Bone marrow (tissue), 2 donors: ENCODE data around the gene SNX12.

Experiments used
- DNase-seq, 2 donors: peaks; one replicate each; lab custom pipeline; 2025; lab: John Stamatoyannopoulos, UW

Gene SNX12

DNA sequence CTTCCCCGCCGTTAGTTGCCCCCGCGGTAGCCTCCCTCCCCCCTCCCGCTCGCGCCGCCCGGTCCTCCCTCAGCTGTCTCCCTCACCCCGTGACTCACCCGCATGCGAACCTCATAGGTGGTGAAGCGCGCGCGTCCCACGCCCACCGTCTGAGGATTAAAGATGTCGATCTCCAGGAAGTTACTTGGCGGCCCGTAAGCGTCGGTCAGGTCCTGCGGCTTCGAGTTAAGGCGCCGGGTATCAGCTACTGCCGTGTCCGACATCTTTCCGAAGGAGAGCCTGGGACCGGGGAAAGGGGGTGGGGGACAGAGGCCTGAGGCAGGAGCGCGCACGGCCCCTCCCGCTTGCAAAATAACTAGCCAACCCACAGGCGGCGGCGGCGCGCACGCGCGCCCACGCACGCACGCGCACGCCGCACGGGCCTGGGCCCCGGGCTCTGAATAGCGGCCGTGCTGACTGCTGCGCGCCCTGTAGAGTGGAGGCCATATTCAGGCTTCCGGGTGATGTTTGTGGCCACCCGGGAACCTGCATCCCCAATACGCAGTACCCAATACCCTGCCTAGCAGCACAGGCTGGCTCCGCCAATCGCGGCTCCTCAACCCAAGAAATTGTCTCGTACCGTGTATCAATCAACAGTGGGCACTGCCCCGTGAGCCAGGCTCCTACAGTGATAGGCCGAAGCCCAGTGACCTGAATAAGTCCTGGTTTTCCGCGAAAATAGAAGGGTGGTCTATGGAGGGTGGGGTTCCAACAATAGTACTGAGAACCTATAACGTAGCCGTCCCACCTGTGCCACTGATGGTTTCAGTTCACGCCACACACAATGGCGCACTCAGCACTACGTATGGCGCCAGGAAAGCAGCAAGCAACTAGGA, at the start of gene SNX12:
Gene SNX12 (minus strand): TSS at position 291 of the 875 bp plus-strand sequence. CDS start 28 bp downstream, at position 263.
- peak; percentile 78 to 81 for DNase-seq

DNA sequence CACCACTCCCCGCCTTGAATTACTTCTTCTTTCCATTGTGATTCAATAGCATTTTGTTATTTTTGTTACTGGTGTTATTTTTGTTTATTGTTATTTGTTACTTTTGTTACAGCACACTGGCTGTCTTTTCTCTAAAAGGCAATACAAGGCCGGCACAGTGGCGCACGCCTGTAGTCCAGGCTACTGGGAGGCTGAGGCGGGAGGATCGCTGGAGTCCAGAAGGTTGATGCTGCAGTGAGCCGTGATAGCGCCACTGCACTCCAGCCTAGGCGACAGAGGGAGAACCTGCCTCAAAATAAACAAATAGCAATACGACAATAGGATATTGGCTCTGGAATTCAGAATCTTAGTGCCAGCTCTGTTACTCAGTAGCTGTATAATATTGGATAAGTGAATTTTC, 49.2 kb upstream of the SNX12 start:
- DNase-seq = no peak

- no peak for DNase-seq
Observed at GRCh38 chrX:71111921-71112431, 43.8 kb upstream of the SNX12 start.

DNA sequence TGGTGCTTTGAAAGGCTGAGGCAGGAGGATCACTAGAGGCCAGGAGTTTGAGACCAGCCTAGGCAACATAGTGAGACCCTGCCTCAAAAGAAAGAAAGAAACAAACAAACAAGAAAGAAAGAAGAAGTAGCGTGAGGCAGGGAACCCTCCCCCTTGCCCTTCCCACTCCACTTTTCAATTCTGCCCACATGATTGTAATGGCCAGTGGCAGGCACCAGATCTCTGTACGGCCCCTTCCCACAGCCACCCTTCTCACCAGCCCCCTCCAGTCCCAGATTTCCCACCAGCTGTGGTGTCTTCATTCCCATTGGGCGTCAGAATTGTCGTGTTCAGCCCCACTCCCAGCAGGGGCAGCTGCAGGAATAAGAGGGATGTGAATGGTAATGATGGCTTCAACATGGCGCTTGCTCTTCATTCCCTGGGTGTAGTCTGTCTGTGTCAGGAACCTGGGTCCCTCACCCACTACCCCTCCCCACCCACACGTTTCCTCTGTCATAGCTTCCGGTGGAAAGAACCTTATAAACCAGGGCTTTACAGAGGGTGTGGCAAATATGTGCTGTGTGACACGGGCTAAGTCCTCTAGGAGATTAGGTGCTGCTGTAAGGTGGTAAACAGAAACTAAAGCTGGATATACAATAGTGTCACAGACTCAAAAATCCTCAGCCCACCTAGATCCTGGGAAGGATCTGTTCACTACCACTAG, 43.2 kb upstream of the SNX12 start, which contains the start of gene IL2RG:
Gene IL2RG (minus strand): TSS at position 437 of the 703 bp plus-strand sequence. CDS start 38 bp downstream, at position 399.
- DNase-seq = peak; percentile 28 to 41

- DNase-seq = no peak
Observed at GRCh38 chrX:71109051-71109450, 40.9 kb upstream of the SNX12 start.

- DNase-seq = peak in 1 of 2 donors; percentile 36
Observed at GRCh38 chrX:71107762-71108360, 39.7 kb upstream of the SNX12 start.

- DNase-seq = no peak
Observed at GRCh38 chrX:71107245-71107644, 39.1 kb upstream of the SNX12 start.

DNA sequence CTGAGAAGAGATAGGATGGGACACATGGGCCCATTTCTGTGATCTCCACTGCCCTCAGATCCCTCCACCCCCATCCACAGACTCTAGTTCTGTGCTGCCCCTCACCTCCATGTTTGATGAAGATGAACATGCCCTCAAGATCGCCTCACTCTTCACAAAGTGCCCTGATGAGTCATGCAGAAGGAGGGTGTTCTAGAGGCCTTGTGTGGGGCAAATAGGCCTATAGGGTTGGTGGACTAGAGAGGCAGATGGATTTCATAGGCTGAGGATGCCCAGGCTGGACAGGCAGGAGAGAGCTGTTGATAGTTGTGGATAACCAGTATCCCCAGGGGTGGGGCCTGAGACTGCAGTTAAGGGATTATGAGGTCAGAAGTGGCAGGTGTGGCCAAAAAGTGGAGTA, 38.3 kb upstream of the SNX12 start, which contains the start of gene CXorf65:
Gene CXorf65 (minus strand): TSS at position 314 of the 400 bp plus-strand sequence. CDS start 184 bp downstream, at position 130.
- DNase-seq = no peak

- DNase-seq = no peak
Observed at GRCh38 chrX:71105628-71106027, 37.5 kb upstream of the SNX12 start.

GRCh38 chrX:71103110-71103983, 35.2 kb upstream of the SNX12 start:
- DNase-seq = peak; percentile 1 to 30

DNA sequence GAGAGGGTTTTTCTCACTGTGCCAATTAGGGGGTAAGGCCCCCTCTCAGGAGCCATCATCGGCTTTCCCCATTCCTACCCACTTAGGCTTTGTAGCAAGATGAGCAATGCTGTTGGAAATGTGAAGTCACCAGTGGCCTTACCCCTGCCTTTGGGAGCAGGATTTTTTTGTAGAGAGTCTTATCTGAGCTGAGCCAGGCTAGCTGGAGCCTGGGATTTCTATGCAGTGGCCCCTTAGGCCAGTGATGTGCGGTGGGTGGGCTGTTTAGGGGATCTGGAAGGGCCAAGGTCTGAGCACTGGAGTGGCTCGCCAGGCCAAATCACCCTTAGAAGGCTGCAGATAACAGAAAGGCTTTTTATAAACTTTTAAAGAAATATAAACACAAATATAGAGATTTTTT, 34.2 kb upstream of the SNX12 start:
- DNase-seq = no peak

DNA sequence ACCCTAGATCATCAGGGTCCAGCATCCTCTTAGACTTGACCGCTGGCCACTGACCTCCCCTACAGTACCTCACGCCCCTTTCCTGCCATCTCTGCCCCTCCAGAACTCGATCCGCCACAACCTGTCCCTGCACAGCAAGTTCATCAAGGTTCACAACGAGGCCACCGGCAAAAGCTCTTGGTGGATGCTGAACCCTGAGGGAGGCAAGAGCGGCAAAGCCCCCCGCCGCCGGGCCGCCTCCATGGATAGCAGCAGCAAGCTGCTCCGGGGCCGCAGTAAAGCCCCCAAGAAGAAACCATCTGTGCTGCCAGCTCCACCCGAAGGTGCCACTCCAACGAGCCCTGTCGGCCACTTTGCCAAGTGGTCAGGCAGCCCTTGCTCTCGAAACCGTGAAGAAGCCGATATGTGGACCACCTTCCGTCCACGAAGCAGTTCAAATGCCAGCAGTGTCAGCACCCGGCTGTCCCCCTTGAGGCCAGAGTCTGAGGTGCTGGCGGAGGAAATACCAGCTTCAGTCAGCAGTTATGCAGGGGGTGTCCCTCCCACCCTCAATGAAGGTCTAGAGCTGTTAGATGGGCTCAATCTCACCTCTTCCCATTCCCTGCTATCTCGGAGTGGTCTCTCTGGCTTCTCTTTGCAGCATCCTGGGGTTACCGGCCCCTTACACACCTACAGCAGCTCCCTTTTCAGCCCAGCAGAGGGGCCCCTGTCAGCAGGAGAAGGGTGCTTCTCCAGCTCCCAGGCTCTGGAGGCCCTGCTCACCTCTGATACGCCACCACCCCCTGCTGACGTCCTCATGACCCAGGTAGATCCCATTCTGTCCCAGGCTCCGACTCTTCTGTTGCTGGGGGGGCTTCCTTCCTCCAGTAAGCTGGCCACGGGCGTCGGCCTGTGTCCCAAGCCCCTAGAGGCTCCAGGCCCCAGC, 32.7 kb upstream of the SNX12 start:
- no peak for DNase-seq

GRCh38 chrX:71099736-71100135, 31.6 kb upstream of the SNX12 start:
- DNase-seq = no peak

- no peak for DNase-seq
Observed at GRCh38 chrX:71098951-71099506, 30.9 kb upstream of the SNX12 start.

DNA sequence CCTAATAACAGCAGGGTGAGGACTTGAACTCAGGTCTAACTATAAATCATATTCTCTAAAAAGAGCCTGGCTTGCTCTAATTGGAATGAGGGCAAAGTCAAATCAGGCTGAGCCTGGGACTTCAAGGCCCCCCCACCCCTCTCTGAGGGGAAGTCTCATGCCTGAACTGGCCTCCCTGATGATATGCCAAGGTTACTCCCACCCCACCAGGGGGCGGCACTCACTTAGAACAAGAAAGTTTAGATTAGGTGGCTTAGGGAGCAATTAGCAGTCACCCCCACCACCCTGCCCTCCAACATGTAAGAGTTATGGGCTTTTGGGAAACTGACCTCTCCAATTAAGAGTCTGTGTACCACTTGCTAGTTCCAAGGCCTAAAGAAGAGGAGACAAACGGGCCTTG, 30.2 kb upstream of the SNX12 start:
- DNase-seq = peak; percentile 7 to 48

DNA sequence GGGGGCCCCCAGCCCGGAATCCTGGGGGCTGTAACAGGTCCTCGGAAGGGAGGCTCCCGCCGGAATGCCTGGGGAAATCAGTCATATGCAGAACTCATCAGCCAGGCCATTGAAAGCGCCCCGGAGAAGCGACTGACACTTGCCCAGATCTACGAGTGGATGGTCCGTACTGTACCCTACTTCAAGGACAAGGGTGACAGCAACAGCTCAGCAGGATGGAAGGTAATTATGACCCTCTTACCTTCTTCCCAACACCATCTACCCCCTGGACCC, 28.6 kb upstream of the SNX12 start:
- no peak for DNase-seq

DNA sequence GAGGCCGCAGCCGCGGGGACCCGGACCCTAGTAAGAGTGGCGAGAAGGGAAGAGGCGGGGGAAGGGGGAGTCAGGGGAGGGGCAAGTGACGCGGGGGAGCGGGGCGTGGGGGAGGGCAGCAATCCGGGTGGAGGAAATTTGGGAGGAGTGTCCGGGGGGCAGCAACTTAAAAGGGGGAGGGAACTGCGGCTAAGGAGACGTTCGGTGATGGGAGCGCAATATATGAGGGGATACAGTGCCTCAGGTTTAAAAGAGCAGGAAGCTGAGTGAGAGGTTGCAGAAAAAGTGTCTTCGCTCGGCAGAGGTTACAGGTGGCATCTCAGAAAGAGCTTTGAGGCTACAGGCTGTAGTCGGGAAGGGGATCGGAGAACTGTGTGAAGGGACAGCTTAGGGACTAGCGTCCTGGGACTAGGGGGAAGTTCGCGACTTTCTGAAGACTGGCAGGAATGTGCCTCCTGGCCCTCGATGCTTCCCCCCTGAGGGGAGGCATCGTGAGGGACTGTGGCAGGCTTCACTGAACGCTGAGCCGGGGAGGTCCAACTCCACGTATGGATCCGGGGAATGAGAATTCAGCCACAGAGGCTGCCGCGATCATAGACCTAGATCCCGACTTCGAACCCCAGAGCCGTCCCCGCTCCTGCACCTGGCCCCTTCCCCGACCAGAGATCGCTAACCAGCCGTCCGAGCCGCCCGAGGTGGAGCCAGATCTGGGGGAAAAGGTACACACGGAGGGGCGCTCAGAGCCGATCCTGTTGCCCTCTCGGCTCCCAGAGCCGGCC, 28.0 kb upstream of the SNX12 start:
- DNase-seq = no peak

GRCh38 chrX:71095555-71095980, 27.4 kb upstream of the SNX12 start, which contains the start of gene FOXO4:
TSS of gene FOXO4 (plus strand) at chrX:71095851. CDS start at chrX:71096529, 678 bp downstream.
- DNase-seq = peak; percentile 49 to 67

GRCh38 chrX:71095033-71095432, 26.9 kb upstream of the SNX12 start:
- no peak for DNase-seq
